Aorta (tissue), 5 donors: ENCODE measurements around the gene GLMP. TPM values are rescaled to one million over a fixed set of nuclear protein-coding genes. Genes with fewer than 3 reads are reported as not detected.

Source experiments
- ATAC-seq: fragments of 200-7000 bp; cut with Tn5 transposase; one replicate; pipeline ENCODE4 v1.9.1; 2022; ENCODE audit warnings: moderate library complexity; ENCODE audit not compliant: low FRiP score
- DNase-seq, 2 donors: peaks; one replicate each; pipeline ENCODE4 v3.0.0-alpha.2; 2020
- H3K27ac ChIP-seq, 2 donors: one replicate each; pipeline ENCODE4 v1.5.1; 2013; ENCODE audit warnings: low read length in 2 of 2, mild to moderate bottlenecking in 2 of 2, moderate library complexity in 2 of 2, control low read depth in 1 of 2, inconsistent platforms in 1 of 2, low read depth in 1 of 2
- H3K27me3 ChIP-seq, 2 donors: one replicate each; pipeline ENCODE4 v1.6.1; 2013; ENCODE audit warnings: control low read depth in 1 of 2, low read length in 1 of 2, mild to moderate bottlenecking in 1 of 2, moderate library complexity in 1 of 2; ENCODE audit not compliant: insufficient read depth in 2 of 2, control insufficient read depth in 1 of 2
- H3K36me3 ChIP-seq, 2 donors: one replicate each; pipeline ENCODE4 v1.6.1; 2013; ENCODE audit warnings: control low read depth in 1 of 2, low read length in 1 of 2, mild to moderate bottlenecking in 1 of 2; ENCODE audit not compliant: insufficient read depth in 2 of 2, control insufficient read depth in 1 of 2
- H3K4me1 ChIP-seq, 2 donors: one replicate each; pipeline ENCODE4 v1.6.1; 2013; ENCODE audit warnings: low read length in 2 of 2, control low read depth in 1 of 2, mild to moderate bottlenecking in 1 of 2, moderate library complexity in 1 of 2; ENCODE audit not compliant: insufficient read depth in 2 of 2, control insufficient read depth in 1 of 2
- H3K4me3 ChIP-seq, 2 donors: one replicate each; pipeline ENCODE4 v1.5.1; 2013; ENCODE audit warnings: low read length in 2 of 2, control low read depth in 1 of 2, mild to moderate bottlenecking in 1 of 2
- H3K9me3 ChIP-seq: one replicate; pipeline ENCODE4 v1.6.1; 2013; ENCODE audit warnings: mild to moderate bottlenecking, low read length; ENCODE audit not compliant: control insufficient read depth
- WGBS, 2 donors: extraction: QIAGEN DNeasy Blood & Tissue Kit; methylation state at CpG; one replicate each; pipeline ENCODE4 v1.1.7; 2013; 5-methylcytosine and 5-hydroxymethylcytosine counted together
- intact Hi-C, 2 donors: fragments of 100-400 bp; cut with DNase I; formaldehyde crosslinking; loops; one replicate each; pipeline versions ENCODE4 v1.14.2 to v1.15.0; 2022
- long read RNA-seq, 2 donors: library from polyadenylated mRNA; unstranded; transcript quantifications; one replicate each; pipeline ENCODE4 v2.0.0, GENCODE V29; 2020 to 2021
- polyA plus RNA-seq, 2 donors: library from polyadenylated mRNA; stranded (reverse); fragments of 200-250 nt; gene quantifications; one replicate each; pipeline ENCODE4 v1.2.3, GENCODE V29; 2013
- total RNA-seq, 2 donors: library from RNA; stranded (reverse); fragmentation: NEBNext Ultra II Directional; extraction: Animal tissue kit (Norgen Biotek cat#: 25700); gene quantifications; one replicate each; pipeline ENCODE4 v1.2.1, GENCODE V29; 2021
- donor health status: healthy with polysubstance abuse.
- donor health status: Bipolar disorder and iron deficiency.
- donor health status: DM: no; HTN: no; CAD: no.
- donor health status: DM: no; HTN: no; CAD: no.
- donor health status: DM: yes; HTN: yes; CAD: no.

The GLMP gene, protein sequence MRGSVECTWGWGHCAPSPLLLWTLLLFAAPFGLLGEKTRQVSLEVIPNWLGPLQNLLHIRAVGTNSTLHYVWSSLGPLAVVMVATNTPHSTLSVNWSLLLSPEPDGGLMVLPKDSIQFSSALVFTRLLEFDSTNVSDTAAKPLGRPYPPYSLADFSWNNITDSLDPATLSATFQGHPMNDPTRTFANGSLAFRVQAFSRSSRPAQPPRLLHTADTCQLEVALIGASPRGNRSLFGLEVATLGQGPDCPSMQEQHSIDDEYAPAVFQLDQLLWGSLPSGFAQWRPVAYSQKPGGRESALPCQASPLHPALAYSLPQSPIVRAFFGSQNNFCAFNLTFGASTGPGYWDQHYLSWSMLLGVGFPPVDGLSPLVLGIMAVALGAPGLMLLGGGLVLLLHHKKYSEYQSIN
- 10 to 100 TPM; 36.4 to 50.8 TPM for total RNA-seq
- polyA plus RNA-seq = 10 to 100 TPM; 42.2 to 57.1 TPM
- long read RNA-seq, donor 1, transcript GLMP-201 (6 exons, 1,604 nt) = major isoform, 76 of 99 reads
- long read RNA-seq, donor 1, partial matches to known transcripts = 4 of 99 reads
- long read RNA-seq, donor 1, other reads (novel, unspliced or antisense) = 12 of 99 reads
- long read RNA-seq, donor 2, transcript GLMP-201 (6 exons, 1,604 nt) = major isoform, 15 of 33 reads
- long read RNA-seq, donor 2, partial matches to known transcripts = 7 of 33 reads
- long read RNA-seq, donor 2, other reads (novel, unspliced or antisense) = 6 of 33 reads

DNA sequence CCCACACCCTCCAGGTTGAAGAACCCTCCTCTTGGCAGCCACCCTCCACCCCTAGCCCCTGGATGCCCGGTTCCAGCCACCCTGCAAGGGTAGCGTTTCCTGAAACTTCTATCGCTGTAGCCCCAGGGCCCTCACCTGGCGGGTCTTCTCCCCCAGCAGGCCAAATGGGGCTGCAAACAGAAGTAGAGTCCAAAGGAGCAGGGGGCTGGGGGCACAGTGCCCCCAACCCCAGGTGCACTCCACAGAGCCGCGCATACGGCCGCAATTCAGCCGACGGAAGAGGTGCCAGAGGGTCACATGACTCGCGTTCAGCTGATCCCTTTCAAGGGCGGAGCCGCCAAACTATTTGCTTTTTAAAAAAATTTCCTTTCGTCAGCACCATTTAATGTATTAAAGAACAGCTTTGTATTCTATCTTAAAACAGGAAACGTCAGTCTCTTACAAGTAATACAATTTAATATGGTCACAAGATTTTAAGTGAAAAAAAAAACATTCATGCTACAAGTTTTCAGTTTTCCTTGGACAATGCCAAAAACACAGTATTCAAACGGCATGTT is at the start of gene GLMP:
Gene GLMP (minus strand): TSS at position 289 of the 557 bp plus-strand sequence. CDS start 34 bp downstream, at position 255.
- no peaks in the 10 kb centered on the region for H3K4me1 ChIP-seq
- H3K9me3 ChIP-seq = no peaks in the 10 kb centered on the region
- no peaks in the 10 kb centered on the region for H3K36me3 ChIP-seq
- 0 to 1% methylated on average over 17 of the region's 17 CpGs for WGBS, 2 donors
- peak; percentile 4 for ATAC-seq
- intact Hi-C loops = no loop called here
- H3K27ac ChIP-seq = peak within 1 kb of the TSS in 1 of 2 donors; percentile 42
- no peaks in the 10 kb centered on the region for H3K27me3 ChIP-seq
- peak; percentile 85 to 89 for DNase-seq
- peak within 1 kb of the TSS; percentile 50 to 76 for H3K4me3 ChIP-seq

GRCh38 chr1:156344409-156344808 is 48.9 kb upstream of the GLMP start:
- 83 to 86% methylated on average over 3 of the region's 3 CpGs for WGBS, 2 donors

DNA sequence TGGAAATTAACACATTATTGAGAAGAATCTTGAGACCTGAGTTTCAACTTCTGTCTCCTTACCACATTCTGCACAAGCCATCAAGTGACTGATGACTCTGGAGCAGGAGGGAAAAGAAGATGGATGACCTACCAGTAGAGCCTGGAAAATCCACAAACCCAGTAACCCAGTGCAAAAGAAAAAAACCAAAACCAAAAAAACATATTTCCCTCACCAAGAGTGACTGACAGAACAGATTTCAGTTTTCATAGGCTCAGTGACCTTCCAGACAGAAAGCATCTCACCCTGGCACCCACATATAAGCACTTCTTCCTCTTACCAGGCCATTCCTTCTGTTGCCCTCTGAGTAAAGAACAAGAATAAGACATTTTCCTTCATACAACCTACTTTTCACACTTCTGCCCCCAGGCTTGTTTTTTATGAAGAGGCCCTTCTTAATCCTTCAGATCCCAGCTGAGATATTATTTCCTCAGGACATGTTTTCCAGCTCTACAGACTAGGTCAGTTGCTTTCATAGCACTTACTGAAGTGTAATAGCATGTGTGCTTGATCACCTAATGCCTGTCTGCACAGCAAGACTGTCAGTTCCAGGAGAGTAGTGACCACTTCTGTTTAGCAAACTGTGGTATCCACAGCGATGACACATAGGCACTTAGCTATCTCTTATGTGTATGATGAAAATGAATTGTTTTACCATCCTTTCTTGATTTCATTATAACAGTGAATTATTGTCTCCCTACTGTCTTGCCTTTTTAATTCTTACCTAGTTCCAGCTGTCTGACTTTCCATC is 46.9 kb upstream of the GLMP start:
- intact Hi-C loops = no loop called here
- 78 to 89% methylated on average over 1 of the region's 1 CpG for WGBS, 2 donors
- no peaks in the 10 kb centered on the region for H3K27me3 ChIP-seq
- no peak overlapping the region for H3K27ac ChIP-seq
- ATAC-seq = no peak
- no peaks in the 10 kb centered on the region for H3K9me3 ChIP-seq
- no peak for DNase-seq
- H3K4me1 ChIP-seq = no peaks in the 10 kb centered on the region
- H3K36me3 ChIP-seq = no peaks in the 10 kb centered on the region
- no peak overlapping the region for H3K4me3 ChIP-seq

More at GRCh38 chr1:156344409-156344808, 48.9 kb upstream of the GLMP start:
- ATAC-seq = no peak
- H3K27me3 ChIP-seq = no peaks in the 10 kb centered on the region
- DNase-seq = no peak
- H3K27ac ChIP-seq = no peak overlapping the region
- H3K4me1 ChIP-seq = no peaks in the 10 kb centered on the region
- H3K36me3 ChIP-seq = no peaks in the 10 kb centered on the region
- H3K4me3 ChIP-seq = no peak overlapping the region
- intact Hi-C loops = no loop called here
- no peaks in the 10 kb centered on the region for H3K9me3 ChIP-seq

GRCh38 chr1:156338180-156338976 is 42.9 kb upstream of the GLMP start, which contains the start of the genes CCT3 and TSACC:
Gene CCT3 (minus strand): TSS chr1:156338292. CDS start chr1:156338184, 108 bp downstream.
Gene TSACC (plus strand): TSS chr1:156338526. CDS start chr1:156339758, 1,232 bp downstream.
- H3K27me3 ChIP-seq = no peaks in the 10 kb centered on the region
- DNase-seq (peak; percentile 99 to 100), ATAC-seq (peak; percentile 99)
- 0% methylated on average over 47 of the region's 47 CpGs for WGBS, 2 donors
- H3K36me3 ChIP-seq = no peaks in the 10 kb centered on the region
- intact Hi-C loops = no loop called here
- peak within 1 kb of the TSS; percentile 42 to 81 for H3K4me3 ChIP-seq
- no peaks in the 10 kb centered on the region for H3K9me3 ChIP-seq
- peak within 1 kb of the TSS in 1 of 2 donors; percentile 30 for H3K27ac ChIP-seq
- H3K4me1 ChIP-seq = peaks cover 0 to 9% of the 10 kb centered on the region in 2 donors

- Histone ChIP-seq H3K4me1 (peaks cover 0 to 9% of the 10 kb centered on the region in 2 donors), H3K36me3 (no peaks in the 10 kb centered on the region), H3K4me3 (peak overlapping the region; percentile 22 to 81), H3K27me3 (no peaks in the 10 kb centered on the region), H3K27ac (no peak overlapping the region), H3K9me3 (no peaks in the 10 kb centered on the region)
- ATAC-seq (peak; percentile 63), DNase-seq (no peak)
- intact Hi-C loops = no loop called here
- 0% methylated on average over 14 of the region's 14 CpGs for WGBS, 2 donors
Observed at GRCh38 chr1:156337888-156338179, 42.4 kb upstream of the GLMP start.

- Histone ChIP-seq H3K4me1 (peaks cover 0 to 9% of the 10 kb centered on the region in 2 donors), H3K4me3 (peak overlapping the region; percentile 22 to 81), H3K27ac (no peak overlapping the region), H3K9me3 (no peaks in the 10 kb centered on the region), H3K36me3 (no peaks in the 10 kb centered on the region), H3K27me3 (no peaks in the 10 kb centered on the region)
- ATAC-seq (no peak), DNase-seq (no peak)
- WGBS, 2 donors = 33% methylated on average over 34 of the region's 34 CpGs
- intact Hi-C loops = no loop called here
Observed at GRCh38 chr1:156337052-156337887, 41.8 kb upstream of the GLMP start.

DNA sequence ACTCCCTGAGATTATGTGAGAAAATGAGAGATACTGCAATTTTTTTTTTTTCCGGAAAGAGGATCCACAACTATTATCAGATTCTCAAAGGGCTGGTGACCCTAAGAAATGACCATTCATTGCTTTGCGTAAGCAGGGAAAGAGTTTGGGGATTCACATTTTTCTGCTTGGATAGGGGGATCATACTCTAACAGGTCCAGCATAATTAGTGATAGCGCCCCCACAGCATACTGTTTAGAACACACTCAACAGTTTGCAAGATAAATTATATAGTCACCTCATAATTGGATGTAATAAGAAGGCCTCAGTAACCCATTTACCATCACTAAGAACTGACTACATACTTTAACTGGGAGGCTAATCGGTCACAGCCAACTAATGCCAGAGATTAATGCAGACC is 40.8 kb upstream of the GLMP start:
- DNase-seq = no peak
- H3K27ac ChIP-seq = no peak overlapping the region
- intact Hi-C loops = no loop called here
- no peaks in the 10 kb centered on the region for H3K36me3 ChIP-seq
- peak overlapping the region in 1 of 2 donors; percentile 81 for H3K4me3 ChIP-seq
- no peak for ATAC-seq
- no peaks in the 10 kb centered on the region for H3K9me3 ChIP-seq
- H3K27me3 ChIP-seq = no peaks in the 10 kb centered on the region
- 85 to 87% methylated on average over 4 of the region's 4 CpGs for WGBS, 2 donors
- peaks cover 0 to 9% of the 10 kb centered on the region in 2 donors for H3K4me1 ChIP-seq
